Inflammatory macrophage treated with lipopolysaccharide for 1 hour (primary cell): ENCODE results near the gene RTKN.
"Not testable (repeated sequence)": the region's sequence is repeated elsewhere in the genome, so short reads cannot be mapped to it uniquely, and the experiment has no call there.

ENCODE experiments used
- DNase-seq, 2 donors: peaks; one replicate each; pipeline ENCODE4 v3.0.0-alpha.2; 2020 to 2022

The RTKN gene

DNA sequence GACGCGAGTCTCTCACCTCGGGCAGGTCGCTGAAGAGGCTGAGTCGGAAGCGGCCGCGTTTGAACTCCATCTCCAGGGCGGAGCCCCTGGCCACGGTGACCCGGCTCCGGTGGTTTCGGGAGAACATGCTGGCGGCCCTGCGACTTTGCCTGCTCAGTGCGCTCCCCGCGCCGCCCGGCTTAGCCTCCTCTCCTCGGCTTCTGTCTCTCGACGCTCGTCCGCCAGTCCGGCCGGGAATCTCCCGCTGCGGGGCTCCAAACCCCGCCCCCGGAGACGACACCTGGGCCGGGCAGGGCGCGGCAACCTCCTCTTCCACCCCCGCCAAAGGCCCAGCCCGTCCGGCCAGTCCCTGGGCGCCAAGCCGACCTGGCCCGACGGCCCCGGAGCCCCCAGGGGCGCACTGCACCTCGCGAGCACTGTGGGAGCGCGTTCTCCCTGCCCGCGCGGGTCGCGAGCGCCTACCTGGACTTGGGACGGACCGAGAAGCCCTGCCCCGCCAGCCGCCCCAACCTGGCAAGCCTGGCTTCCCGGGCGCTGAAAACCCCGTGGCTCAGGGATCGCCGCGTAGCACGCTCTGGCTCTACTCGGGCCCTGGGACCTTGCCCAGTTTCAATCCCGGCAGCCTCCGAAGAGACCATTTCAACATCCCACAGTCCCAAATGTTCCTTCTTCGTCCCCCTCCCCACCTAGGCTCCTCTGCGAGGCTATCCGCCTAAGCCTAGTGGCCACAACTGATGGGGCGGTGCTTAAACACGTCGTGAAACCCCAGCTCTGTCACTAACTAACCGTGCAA, at the start of gene RTKN:
Gene RTKN (minus strand): TSS at position 248 of the 793 bp plus-strand sequence. CDS start 121 bp downstream, at position 127.
- DNase-seq = no peak

DNA sequence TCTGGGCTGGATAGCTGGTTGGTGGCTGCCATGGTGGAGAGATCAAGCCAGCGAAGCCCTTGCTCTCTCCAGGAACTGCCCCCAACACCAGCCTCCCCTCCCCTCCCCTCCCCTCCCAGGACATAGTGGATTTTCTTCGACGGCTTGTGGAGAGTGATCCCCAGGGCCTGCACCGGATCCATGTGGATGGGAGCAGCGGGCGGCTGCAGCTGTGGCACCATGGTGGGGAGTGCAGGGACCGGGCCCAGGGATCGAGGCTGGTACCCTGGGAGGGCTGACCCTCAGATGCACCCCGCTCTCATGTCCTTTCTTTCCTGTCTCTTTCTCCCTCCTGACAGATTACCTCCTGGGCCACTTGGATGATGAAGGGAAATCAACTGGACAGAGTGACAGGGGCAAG, 48.2 kb upstream of the RTKN start:
- DNase-seq = no peak

GRCh38 chr2:74488643-74489481, 47.1 kb upstream of the RTKN start:
- no peak for DNase-seq

DNA sequence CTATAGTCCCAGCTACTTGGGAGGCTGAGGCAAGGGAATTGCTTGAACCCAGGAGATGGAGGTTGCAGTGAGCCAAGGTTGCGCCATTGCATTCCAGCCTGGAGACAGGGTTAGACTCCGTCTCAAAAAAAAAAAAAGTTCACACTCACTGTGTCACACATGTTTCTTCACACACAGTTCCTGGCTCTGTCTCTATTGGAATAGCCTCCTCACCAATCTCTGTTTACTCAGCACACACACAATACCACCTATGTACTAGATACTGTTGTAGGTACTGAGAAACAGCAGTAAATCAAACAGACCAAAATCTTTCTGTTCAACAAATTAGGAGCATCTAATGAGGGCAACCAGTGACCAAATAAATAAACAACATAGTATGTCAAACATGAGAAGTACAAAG, 44.4 kb upstream of the RTKN start:
- no peak for DNase-seq

GRCh38 chr2:74483675-74484164, 42.0 kb upstream of the RTKN start:
- DNase-seq = not testable (repeated sequence)

DNA sequence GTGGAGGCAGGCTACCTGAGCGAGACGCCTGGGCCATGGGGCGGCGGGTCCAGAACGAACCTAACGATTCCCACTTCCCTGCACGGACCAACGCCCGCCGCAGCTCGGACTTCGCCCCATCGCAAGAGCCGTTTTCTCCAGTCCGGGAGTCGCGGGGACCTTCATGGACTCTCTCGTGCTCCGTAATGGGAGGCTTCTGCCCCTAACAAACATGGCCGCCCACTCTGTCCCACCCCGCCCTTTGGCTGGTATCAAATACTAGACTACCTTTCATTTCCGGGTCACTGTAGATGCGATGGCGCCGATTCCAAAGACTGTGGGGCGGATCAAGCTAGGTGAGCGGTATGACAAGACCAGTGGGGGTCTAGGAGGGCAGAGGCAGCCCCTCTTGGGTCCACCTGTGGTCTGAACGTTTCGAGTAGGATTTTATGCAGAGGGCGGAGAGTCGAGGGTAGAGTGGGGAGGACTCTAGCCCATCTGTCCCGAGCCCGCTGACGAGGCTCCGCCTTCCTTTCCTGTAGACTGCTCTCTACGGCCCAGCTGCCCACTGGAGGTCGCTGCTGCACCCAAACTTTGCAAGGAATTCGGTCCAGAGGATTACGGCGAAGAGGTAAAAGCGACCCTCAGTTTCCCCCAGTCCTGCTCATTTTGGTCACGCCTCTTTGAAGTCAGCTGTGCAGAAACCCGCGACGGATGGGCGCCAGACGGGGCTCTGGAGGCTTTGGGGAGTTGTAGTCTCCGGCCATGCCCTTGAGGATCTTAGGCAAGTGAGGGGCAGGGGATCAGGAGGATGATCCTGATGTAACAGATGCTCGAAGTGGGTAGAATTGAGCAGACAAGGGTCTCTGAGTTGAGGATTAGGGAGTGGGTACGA, 41.3 kb upstream of the RTKN start, which contains the start of the genes CCDC142 and TTC31:
Gene CCDC142 (minus strand): TSS at position 198 of the 874 bp plus-strand sequence. CDS start 161 bp downstream, at position 37.
Gene TTC31 (plus strand): TSS at position 281 of the 874 bp plus-strand sequence. CDS start 15 bp downstream, at position 296.
- peak; percentile 95 for DNase-seq

- DNase-seq = peak in 1 of 2 donors; percentile 36
These were observed 40.4 kb upstream of the RTKN start for GRCh38 chr2:74481961-74482800.

- peak; percentile 66 to 81 for DNase-seq
These were observed 39.7 kb upstream of the RTKN start for GRCh38 chr2:74481431-74481830.

GRCh38 chr2:74474899-74475298, 33.2 kb upstream of the RTKN start:
- no peak for DNase-seq

- DNase-seq = no peak
These were observed 32.7 kb upstream of the RTKN start for GRCh38 chr2:74474481-74474880.

DNA sequence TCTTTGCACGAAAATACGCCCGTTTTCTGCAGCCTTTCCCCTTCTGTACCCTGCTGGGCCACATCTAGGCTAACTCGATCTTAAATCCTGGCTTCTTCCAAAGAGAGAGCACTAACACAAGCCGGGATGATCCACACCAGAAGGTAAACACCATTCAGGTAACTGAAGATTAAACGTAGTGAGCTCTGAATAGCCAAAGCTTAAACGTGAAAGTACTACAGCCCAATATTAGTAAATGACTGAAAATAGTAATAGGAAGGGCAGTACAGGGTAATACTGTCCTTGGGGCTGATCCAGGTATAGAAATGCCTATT, 31.2 kb upstream of the RTKN start:
- no peak for DNase-seq

GRCh38 chr2:74472086-74472944, 30.6 kb upstream of the RTKN start, which contains the start of gene MRPL53:
TSS of gene MRPL53 (minus strand) at chr2:74472680. CDS start at chr2:74472660, 20 bp downstream.
- DNase-seq = peak; percentile 88 to 95

- no peak for DNase-seq
These were observed 29.8 kb upstream of the RTKN start for GRCh38 chr2:74471332-74472065.

DNA sequence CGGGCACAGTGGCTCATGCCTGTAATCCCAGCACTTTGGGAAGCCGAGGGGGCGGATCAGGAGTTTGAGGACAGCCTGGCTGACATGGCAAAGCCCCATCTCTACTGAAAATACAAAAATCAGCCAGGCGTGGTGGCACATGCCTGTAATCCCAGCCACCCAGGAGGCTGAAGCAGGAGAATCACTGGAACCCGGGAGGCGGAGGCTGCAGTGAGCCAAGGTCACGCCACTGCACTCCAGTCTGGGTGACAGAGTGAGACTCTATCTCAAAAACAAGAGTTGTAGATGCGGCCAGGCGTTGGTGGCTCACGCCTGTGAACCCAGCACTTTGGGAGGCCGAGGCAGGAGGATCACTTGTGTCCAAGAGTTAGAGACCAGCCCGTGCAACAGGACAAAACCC, 29.0 kb upstream of the RTKN start:
- not testable (repeated sequence) for DNase-seq

GRCh38 chr2:74464406-74464805, 22.7 kb upstream of the RTKN start:
- DNase-seq = no peak

GRCh38 chr2:74462786-74463105, 21.0 kb upstream of the RTKN start:
- DNase-seq = no peak

GRCh38 chr2:74462054-74462785, 20.5 kb upstream of the RTKN start:
- DNase-seq = no peak

- DNase-seq = no peak
These were observed 19.7 kb upstream of the RTKN start for GRCh38 chr2:74461187-74462053.
